Measurements from ENCODE around the gene S100Z. TPM values are rescaled to one million over a fixed set of nuclear protein-coding genes. Genes with fewer than 3 reads are reported as not detected.

S100Z gene
- total RNA-seq, 4 donors from 2014 or later, result 0.80 TPM; not detected in 3

DNA sequence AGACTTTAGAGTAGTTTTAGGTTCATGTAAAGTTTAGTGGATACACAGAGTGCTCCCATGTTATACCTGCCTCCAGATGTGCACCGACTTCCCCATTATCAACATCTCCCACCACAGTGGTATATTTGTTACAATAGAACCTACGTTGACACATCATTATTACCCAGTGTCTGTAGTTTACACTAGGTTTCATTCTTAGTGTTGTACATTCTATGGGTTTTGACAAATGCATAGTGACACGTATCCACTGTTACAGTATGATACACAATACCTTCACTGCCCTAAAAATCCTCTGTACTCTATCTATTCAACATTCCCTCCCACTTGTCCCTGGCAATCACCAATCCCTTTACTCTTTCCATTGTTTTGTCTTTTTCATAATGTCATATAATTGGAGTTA lies 68.7 kb downstream of the S100Z start:
- H3K27me3 ChIP-seq, result no peaks in the 10 kb centered on the region
- H3K27ac ChIP-seq, result no peak overlapping the region
- intact Hi-C loops (cut with DNase I; ENCODE audit: low total_unique reads), result no loop called here
- H3K4me3 ChIP-seq, result no peak overlapping the region
- WGBS, 2 donors (ENCODE audit: low coverage in 1 of 2), result 77 to 87% methylated on average over 3 of the region's 3 CpGs
- no peaks in the 10 kb centered on the region for H3K9me3 ChIP-seq
- DNase-seq, result no peak
- H3K4me1 ChIP-seq, result no peaks in the 10 kb centered on the region
- in situ Hi-C loops (cut with MboI; ENCODE audit: low pct_ligation_motif_present in 1 of 4, low pct_unique_long_range_greater_than_20kb in 1 of 4, low sequenced_read_pairs in 3 of 4), result no loop called here
- no peaks in the 10 kb centered on the region for H3K36me3 ChIP-seq
- no peak for TF ChIP-seq POLR2A (IDR thresholded peaks at IDR 0.05)

GRCh38 chr5:76920491-76920890 lies 70.7 kb downstream of the S100Z start:
- Histone ChIP-seq H3K9me3 (no peaks in the 10 kb centered on the region), H3K27me3 (no peaks in the 10 kb centered on the region), H3K27ac (no peak overlapping the region), H3K4me3 (no peak overlapping the region), H3K36me3 (no peaks in the 10 kb centered on the region), H3K4me1 (no peaks in the 10 kb centered on the region)
- 68% methylated on average over 4 of the region's 4 CpGs; no CpG with 5 or more reads in 1 of the 2 donors for WGBS, 2 donors (ENCODE audit: low coverage in 1 of 2)
- intact Hi-C loops (cut with DNase I; ENCODE audit: low total_unique reads), result no loop called here
- in situ Hi-C loops (cut with MboI; ENCODE audit: low pct_ligation_motif_present in 1 of 4, low pct_unique_long_range_greater_than_20kb in 1 of 4, low sequenced_read_pairs in 3 of 4), result no loop called here
- TF ChIP-seq EP300 (IDR thresholded peaks at IDR 0.05; ENCODE audit: low read depth) (no peak), POLR2A (IDR thresholded peaks at IDR 0.05) (no peak), POLR2AphosphoS5 (IDR thresholded peaks at IDR 0.05) (no peak)
- TF ChIP-seq, protein P1, sequence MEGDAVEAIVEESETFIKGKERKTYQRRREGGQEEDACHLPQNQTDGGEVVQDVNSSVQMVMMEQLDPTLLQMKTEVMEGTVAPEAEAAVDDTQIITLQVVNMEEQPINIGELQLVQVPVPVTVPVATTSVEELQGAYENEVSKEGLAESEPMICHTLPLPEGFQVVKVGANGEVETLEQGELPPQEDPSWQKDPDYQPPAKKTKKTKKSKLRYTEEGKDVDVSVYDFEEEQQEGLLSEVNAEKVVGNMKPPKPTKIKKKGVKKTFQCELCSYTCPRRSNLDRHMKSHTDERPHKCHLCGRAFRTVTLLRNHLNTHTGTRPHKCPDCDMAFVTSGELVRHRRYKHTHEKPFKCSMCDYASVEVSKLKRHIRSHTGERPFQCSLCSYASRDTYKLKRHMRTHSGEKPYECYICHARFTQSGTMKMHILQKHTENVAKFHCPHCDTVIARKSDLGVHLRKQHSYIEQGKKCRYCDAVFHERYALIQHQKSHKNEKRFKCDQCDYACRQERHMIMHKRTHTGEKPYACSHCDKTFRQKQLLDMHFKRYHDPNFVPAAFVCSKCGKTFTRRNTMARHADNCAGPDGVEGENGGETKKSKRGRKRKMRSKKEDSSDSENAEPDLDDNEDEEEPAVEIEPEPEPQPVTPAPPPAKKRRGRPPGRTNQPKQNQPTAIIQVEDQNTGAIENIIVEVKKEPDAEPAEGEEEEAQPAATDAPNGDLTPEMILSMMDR (IDR thresholded peaks at IDR 0.05), result no peak
- no peak for DNase-seq

DNA sequence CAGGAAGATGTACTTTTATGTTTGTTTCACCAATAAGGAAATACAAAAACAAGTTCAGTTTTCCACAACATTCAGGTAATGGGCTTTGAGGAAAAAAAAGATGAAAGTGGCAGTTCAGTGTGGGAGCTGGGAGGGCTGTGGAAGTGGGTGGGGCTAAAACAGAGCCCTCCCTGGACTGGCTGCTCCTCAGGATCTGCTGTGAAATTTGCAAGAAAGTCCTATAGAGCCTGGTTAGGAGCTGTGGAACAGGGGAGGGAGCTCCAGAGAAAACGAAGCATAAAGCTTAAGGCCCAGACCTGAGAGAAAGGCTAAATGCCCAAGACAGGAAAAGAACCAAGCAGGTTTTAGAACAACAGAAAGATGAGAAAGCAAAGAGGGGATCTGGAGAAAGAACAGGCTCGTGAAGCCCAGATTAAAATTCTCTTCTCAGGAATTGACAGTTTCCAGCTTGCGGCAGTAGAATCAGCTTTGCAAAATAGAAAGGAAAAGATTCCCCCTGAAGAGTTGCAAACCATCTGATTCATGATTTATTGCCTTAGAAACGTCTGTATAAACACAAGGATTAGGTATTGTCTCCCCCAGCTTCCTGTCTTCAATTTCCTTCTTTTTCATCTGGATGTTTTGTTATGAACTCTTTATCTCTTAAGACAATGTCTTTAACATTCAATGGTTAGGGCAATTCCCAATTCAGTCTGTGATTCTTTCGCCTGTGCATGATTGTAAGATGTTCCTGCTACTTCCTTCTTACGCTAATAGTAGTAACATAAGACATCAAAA lies 76.7 kb downstream of the S100Z start:
- no peak overlapping the region for H3K4me3 ChIP-seq
- TF ChIP-seq POLR2A (IDR thresholded peaks at IDR 0.05) (no peak), EP300 (IDR thresholded peaks at IDR 0.05; ENCODE audit: low read depth) (no peak), POLR2AphosphoS5 (IDR thresholded peaks at IDR 0.05) (no peak)
- TF ChIP-seq, protein P1 (IDR thresholded peaks at IDR 0.05), result no peak
- H3K27ac ChIP-seq, result no peak overlapping the region
- no peaks in the 10 kb centered on the region for H3K9me3 ChIP-seq
- H3K36me3 ChIP-seq, result no peaks in the 10 kb centered on the region
- 50 to 51% methylated on average over 6 of the region's 6 CpGs for WGBS, 2 donors (ENCODE audit: low coverage in 1 of 2)
- no peak for DNase-seq
- intact Hi-C loops (cut with DNase I; ENCODE audit: low total_unique reads) (no loop called here), in situ Hi-C loops (cut with MboI; ENCODE audit: low pct_ligation_motif_present in 1 of 4, low pct_unique_long_range_greater_than_20kb in 1 of 4, low sequenced_read_pairs in 3 of 4) (no loop called here)
- no peaks in the 10 kb centered on the region for H3K4me1 ChIP-seq
- no peaks in the 10 kb centered on the region for H3K27me3 ChIP-seq

DNA sequence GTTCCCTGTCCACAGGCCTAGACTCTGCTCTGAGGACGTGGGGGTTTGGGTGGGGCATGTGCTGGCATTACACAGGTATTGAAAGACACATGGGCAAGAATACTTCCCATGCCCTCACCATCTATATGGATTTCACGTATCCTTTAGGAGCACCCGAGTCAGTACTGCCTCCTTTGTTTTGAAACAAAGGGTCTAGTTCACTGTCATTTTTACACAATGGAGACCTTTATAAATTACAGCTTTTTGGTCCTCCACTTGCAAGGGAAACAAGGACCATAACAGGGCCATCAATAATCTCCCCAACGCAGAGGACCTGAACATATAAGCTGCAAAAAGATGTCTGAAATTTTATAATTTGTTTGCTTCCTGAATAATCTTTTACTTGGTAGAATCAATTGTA lies 78.1 kb downstream of the S100Z start:
- no peaks in the 10 kb centered on the region for H3K9me3 ChIP-seq
- in situ Hi-C loops (cut with MboI; ENCODE audit: low pct_ligation_motif_present in 1 of 4, low pct_unique_long_range_greater_than_20kb in 1 of 4, low sequenced_read_pairs in 3 of 4), result no loop called here
- WGBS, 2 donors (ENCODE audit: low coverage in 1 of 2), result 30 to 78% methylated on average over 2 to 4 of the region's 4 CpGs

More for the DNA sequence above, 78.1 kb downstream of the S100Z start:
- Histone ChIP-seq H3K4me1 (no peaks in the 10 kb centered on the region), H3K4me3 (no peak overlapping the region), H3K36me3 (no peaks in the 10 kb centered on the region), H3K27ac (no peak overlapping the region), H3K27me3 (no peaks in the 10 kb centered on the region)
- DNase-seq, result no peak
- TF ChIP-seq POLR2A (IDR thresholded peaks at IDR 0.05) (no peak), POLR2AphosphoS5 (IDR thresholded peaks at IDR 0.05) (no peak), EP300 (IDR thresholded peaks at IDR 0.05; ENCODE audit: low read depth) (no peak)
- TF ChIP-seq, protein P1 (IDR thresholded peaks at IDR 0.05), result no peak
- intact Hi-C loops (cut with DNase I; ENCODE audit: low total_unique reads), result no loop called here
